Heart right ventricle (tissue), 16 donors: ENCODE measurements around the gene TRIM62. TPM values are rescaled to one million over a fixed set of nuclear protein-coding genes. Genes with fewer than 3 reads are reported as not detected.
A peak's percentile ranks its signal among the peaks of the same experiment; 100 is the strongest.

Experiments used
- ATAC-seq, 8 donors: fragments of 200-7000 bp; cut with Tn5 transposase; one replicate each; pipeline ENCODE4 v1.9.1; 2020; ENCODE audit warnings: mild to moderate bottlenecking in 8 of 8, moderate library complexity in 8 of 8, moderate number of reproducible peaks in 1 of 8
- DNase-seq, 2 donors: peaks; one replicate each; pipeline ENCODE4 v3.0.0-alpha.2; 2020
- H3K27ac ChIP-seq, 10 donors: fragments of 200-600 bp; sonication (generic) in 2 of 10; one replicate each; pipeline versions ENCODE4 v1.5.0 to v1.8.0; 2020 to 2022; ENCODE audit warnings: mild to moderate bottlenecking in 3 of 10
- H3K27me3 ChIP-seq, 7 donors: fragments of 200-600 bp; one replicate each; pipeline ENCODE4 v1.8.0; 2021 to 2022; ENCODE audit warnings: mild to moderate bottlenecking in 2 of 7
- H3K36me3 ChIP-seq, 9 donors: fragments of 200-600 bp; sonication (generic) in 1 of 9; one replicate each; pipeline versions ENCODE4 v1.5.0 to v1.8.0; 2020 to 2022; ENCODE audit warnings: mild to moderate bottlenecking in 2 of 9
- H3K4me1 ChIP-seq, 9 donors: fragments of 200-600 bp; sonication (generic) in 1 of 9; one replicate each; pipeline versions ENCODE4 v1.5.0 to v1.8.0; 2020 to 2022; ENCODE audit warnings: mild to moderate bottlenecking in 4 of 9
- H3K4me3 ChIP-seq, 10 donors: fragments of 200-600 bp; sonication (generic) in 2 of 10; one replicate each; pipeline versions ENCODE4 v1.5.0 to v1.8.0; 2020 to 2022; ENCODE audit warnings: mild to moderate bottlenecking in 7 of 10, moderate library complexity in 2 of 10
- H3K9me3 ChIP-seq, 11 donors: fragments of 200-600 bp in 10 of 11; sonication (generic) in 2 of 11; one replicate each; pipeline versions ENCODE4 v1.5.0 to v1.8.0; 2013 to 2022; ENCODE audit warnings: mild to moderate bottlenecking in 2 of 11, control low read depth in 1 of 11, moderate library complexity in 1 of 11
- CTCF ChIP-seq, 9 donors: fragments of 200-600 bp; sonication (generic) in 2 of 9; IDR thresholded peaks; one replicate each; pipeline versions ENCODE4 v1.5.0 to v1.8.0; 2021 to 2022; ENCODE audit warnings: antibody characterized with exemption in 9 of 9, mild to moderate bottlenecking in 5 of 9, moderate library complexity in 1 of 9
- WGBS, 2 donors: extraction: QIAGEN DNeasy Blood & Tissue Kit; methylation state at CpG; one replicate each; pipeline ENCODE4 v1.1.7; 2013; ENCODE audit warnings: inconsistent platforms in 1 of 2; 5-methylcytosine and 5-hydroxymethylcytosine counted together
- intact Hi-C, 10 donors: fragments of 100-400 bp; cut with DNase I; formaldehyde crosslinking; loops; one replicate each; pipeline versions ENCODE4 v1.11.1 to v1.14.2; 2022
- polyA plus RNA-seq, 2 donors: library from polyadenylated mRNA; stranded (reverse); fragments of 200-250 nt; gene quantifications; one replicate each; pipeline ENCODE4 v1.2.3, GENCODE V29; 2013
- total RNA-seq, 10 donors: library from RNA; stranded (reverse); fragmentation: NEBNext Ultra II Directional in 3 of 10; extraction: Animal tissue kit (Norgen Biotek cat#: 25700) in 3 of 10; gene quantifications; one replicate each; pipeline versions ENCODE4 v1.2.1 to v1.2.4, GENCODE V29; 2021 to 2023
- donor health status: Arrhythmogenic right ventricular cardiomyopathy.
- donor health status: ischemic (EF 13 %, LVEDD 7.1; RV severe dilation, severe dysfunction).
- donor health status: healthy with polysubstance abuse.
- donor health status: DM: no; HTN: yes; CAD: no.
- donor health status: DM: no; HTN: no; CAD: no.
- donor health status: ischemic (EF 25% LVEDD 6.9; RV normal size, moderate dysfunction).
- donor health status: ischemic (EF 25% LVEDD 5.7; RV mildly dilated, moderate dysfunction).
- donor health status: healthy.
- donor health status: DM: yes; HTN: yes; CAD: no.
- donor health status: Ischemic cardiomyopathy.
- donor health status: ischemic (EF 35%, LVEDD 5.7; RV mildly dilated, moderate dysfunction).
- donor health status: nonischemic (EF 11% LVEDD 7.7; RV severe dilation, severe dysfunction).
- donor health status: DM: yes; HTN: yes; CAD: no.
- donor health status: PGD.
- donor health status: ischemic (EF 29% LVEDD 5.4; RV normal size, mild dysfunction).
- donor health status: nonischemic (EF 23%, LVEDD 6.1; RV moderate dilation, normal function).

The TRIM62 gene
- total and polyA plus RNA-seq, 12 donors = 2.0 to 3.7 (median 2.6) TPM

GRCh38 chr1:33153650-33154049, 28.2 kb downstream of the TRIM62 start:
- ATAC-seq = no peak
- Histone ChIP-seq H3K4me1 (peaks cover 13 to 58% (median 51%) of the 10 kb centered on the region in 9 donors), H3K4me3 (no peak overlapping the region), H3K27ac (peak overlapping the region in 9 of 10 donors; percentile 24 to 84 (median 75)), H3K9me3 (no peaks in the 10 kb centered on the region), H3K27me3 (no peaks in the 10 kb centered on the region), H3K36me3 (peaks cover 0 to 41% (median 9%) of the 10 kb centered on the region in 9 donors)
- intact Hi-C loops = no loop called here
- 90 to 93% methylated on average over 2 of the region's 2 CpGs for WGBS, 2 donors
- no peak for DNase-seq
- no peak for TF ChIP-seq CTCF (IDR thresholded peaks at IDR 0.05)

- Histone ChIP-seq H3K27ac (peak overlapping the region in 9 of 10 donors; percentile 50 to 84 (median 75)), H3K4me3 (no peak overlapping the region), H3K9me3 (no peaks in the 10 kb centered on the region), H3K27me3 (no peaks in the 10 kb centered on the region), H3K4me1 (peaks cover 13 to 58% (median 51%) of the 10 kb centered on the region in 9 donors), H3K36me3 (peaks cover 0 to 36% (median 2%) of the 10 kb centered on the region in 9 donors)
- ATAC-seq = peak; percentile 89 to 97 (median 96)
- no peak for TF ChIP-seq CTCF (IDR thresholded peaks at IDR 0.05)
- DNase-seq = peak; percentile 87 to 91
- intact Hi-C loops = no loop called here
- WGBS, 2 donors = 61 to 75% methylated on average over 2 of the region's 2 CpGs
These were observed 29.0 kb downstream of the TRIM62 start for GRCh38 chr1:33152685-33153432.

DNA sequence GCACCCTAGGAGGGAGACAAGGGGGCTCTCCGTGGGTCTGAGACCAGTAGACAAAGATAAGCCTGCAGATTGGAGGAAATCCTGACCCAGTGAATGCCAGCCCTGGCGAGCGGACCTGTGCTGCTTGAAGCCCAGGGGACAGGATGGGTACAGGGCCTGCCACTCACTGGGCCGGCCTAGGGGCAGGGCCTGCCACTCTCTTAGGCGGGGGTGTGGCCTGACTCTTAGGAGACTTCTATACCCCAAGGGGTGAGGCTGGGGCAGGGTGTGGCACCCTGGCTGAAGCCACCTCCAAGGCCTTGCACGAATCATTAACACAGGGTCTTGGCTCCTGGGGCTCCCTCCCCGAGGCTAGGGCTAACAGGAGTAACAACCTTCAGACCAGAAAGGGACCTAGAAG, 30.7 kb downstream of the TRIM62 start:
- DNase-seq = no peak
- no peak for TF ChIP-seq CTCF (IDR thresholded peaks at IDR 0.05)
- 80 to 84% methylated on average over 7 of the region's 7 CpGs for WGBS, 2 donors
- peaks cover 0 to 45% (median 10%) of the 10 kb centered on the region in 9 donors for H3K36me3 ChIP-seq
- intact Hi-C loops = no loop called here
- peak overlapping the region in 4 of 10 donors; percentile 75 to 84 (median 77) for H3K27ac ChIP-seq
- H3K4me1 ChIP-seq = peaks cover 10 to 49% (median 45%) of the 10 kb centered on the region in 9 donors
- ATAC-seq = no peak
- no peak overlapping the region for H3K4me3 ChIP-seq
- no peaks in the 10 kb centered on the region for H3K9me3 ChIP-seq
- H3K27me3 ChIP-seq = no peaks in the 10 kb centered on the region

DNA sequence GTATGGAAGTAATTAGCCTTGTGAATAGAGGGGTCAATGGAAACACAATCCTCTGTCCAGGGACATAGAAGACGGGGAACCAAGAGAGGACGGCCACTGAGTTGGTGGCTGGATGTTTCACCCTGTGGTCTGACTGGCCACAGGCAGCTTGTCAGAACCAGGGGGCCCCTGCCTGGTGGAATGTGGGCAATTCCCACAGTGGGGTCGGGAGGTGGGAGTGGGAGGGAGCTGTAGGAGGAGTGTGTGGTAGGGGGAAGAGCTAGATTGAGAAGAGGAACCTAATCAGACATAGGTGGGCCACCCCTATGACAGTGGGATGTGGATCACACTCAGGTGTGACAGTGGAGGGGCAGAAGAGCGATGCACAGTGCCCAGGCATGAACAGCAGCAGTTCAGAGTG, 31.3 kb downstream of the TRIM62 start:
- H3K9me3 ChIP-seq = no peaks in the 10 kb centered on the region
- no peaks in the 10 kb centered on the region for H3K27me3 ChIP-seq
- DNase-seq = no peak
- ATAC-seq = no peak
- no peak for TF ChIP-seq CTCF (IDR thresholded peaks at IDR 0.05)
- peak overlapping the region in 1 of 10 donors; percentile 9 for H3K27ac ChIP-seq
- peaks cover 0 to 50% (median 10%) of the 10 kb centered on the region in 9 donors for H3K36me3 ChIP-seq
- WGBS, 2 donors = 89 to 97% methylated on average over 4 of the region's 4 CpGs
- H3K4me1 ChIP-seq = peaks cover 8 to 43% (median 39%) of the 10 kb centered on the region in 9 donors
- no peak overlapping the region for H3K4me3 ChIP-seq
- intact Hi-C loops = no loop called here
